ENCODE measurements around the gene HES7.
"Not testable (repeated sequence)": the region's sequence is repeated elsewhere in the genome, so short reads cannot be mapped to it uniquely, and the experiment has no call there.

HES7 gene

GRCh38 chr17:8123695-8124349, at the start of gene HES7:
HES7 (minus strand) TSS chr17:8124106; CDS start chr17:8124084, 22 bp downstream.
- peak; percentile 49 for DNase-seq

DNA sequence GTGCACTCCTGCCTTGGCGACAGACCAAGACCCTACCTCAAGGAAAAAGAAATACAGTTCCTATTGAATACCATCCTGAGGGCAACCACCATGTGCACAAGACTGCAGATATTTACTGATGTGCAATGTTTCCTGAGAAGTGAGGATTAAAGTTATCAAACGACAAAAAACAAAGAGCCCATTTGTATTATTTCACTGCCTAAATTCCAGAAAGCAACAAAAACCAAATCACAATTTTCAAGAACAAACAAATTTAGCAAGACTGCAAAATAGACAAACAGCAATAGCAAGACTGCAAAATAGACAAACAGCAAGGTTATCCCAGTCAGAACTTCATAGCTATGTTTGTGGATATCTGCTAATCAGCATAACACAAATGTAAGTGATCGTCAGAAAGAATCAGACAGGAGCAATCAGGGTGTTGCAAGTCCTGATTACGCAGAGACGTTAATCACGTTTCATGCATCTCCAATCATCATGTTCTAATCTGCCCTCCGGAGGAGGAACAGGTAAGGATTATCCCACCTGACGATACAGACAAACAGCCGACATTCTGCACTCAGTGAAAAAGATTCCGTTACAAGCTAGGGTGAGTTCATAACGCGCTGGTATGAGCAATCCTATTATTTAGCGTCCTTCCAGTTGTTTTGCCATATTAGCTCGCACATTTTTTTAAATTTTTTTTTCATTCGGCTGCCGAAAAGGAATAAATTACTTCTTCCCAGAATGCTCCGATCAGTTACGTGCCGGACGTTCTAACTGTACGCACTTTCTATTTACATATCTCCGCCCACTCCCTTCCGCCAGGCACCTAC, 49.4 kb upstream of the HES7 start:
- peak; percentile 88 for DNase-seq

GRCh38 chr17:8170186-8170585, 46.3 kb upstream of the HES7 start:
- DNase-seq = not testable (repeated sequence)

GRCh38 chr17:8167526-8167925, 43.6 kb upstream of the HES7 start:
- no peak for DNase-seq

DNA sequence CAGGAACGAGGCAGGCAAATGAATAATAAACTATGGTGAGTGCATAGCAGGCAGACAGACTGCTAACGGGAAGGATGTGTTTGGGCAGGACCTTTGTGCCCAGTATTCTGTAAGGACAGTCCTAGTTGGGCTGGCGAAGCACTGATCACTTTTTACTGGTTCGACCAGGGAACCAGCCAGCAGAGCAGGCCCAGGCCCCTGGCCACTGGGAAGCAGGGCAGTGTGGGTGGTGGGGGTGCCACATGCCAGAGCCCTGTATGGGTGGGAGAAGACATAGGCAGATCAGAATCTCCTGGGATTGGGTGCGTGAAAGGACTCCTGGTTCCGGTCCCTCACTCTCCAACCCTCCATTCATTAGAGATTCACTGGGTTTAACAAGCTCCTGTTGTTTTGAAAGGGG, 42.8 kb upstream of the HES7 start:
- DNase-seq = no peak

DNA sequence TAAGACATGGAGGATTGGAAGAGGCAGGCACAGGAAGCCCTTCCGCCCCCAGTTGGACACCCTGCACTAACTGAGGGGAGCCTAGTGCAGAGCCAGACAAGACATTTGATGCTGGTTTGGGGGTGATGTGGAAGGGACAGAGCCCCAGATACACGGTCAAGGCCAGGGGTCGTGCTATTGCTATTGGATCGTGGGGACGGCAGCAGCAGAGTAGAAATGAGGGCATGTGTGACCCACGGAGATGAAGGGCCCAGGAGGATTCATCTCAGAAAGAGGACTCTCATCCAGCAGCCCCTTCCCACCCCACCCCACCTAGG, 40.9 kb upstream of the HES7 start:
- peak; percentile 42 for DNase-seq

DNA sequence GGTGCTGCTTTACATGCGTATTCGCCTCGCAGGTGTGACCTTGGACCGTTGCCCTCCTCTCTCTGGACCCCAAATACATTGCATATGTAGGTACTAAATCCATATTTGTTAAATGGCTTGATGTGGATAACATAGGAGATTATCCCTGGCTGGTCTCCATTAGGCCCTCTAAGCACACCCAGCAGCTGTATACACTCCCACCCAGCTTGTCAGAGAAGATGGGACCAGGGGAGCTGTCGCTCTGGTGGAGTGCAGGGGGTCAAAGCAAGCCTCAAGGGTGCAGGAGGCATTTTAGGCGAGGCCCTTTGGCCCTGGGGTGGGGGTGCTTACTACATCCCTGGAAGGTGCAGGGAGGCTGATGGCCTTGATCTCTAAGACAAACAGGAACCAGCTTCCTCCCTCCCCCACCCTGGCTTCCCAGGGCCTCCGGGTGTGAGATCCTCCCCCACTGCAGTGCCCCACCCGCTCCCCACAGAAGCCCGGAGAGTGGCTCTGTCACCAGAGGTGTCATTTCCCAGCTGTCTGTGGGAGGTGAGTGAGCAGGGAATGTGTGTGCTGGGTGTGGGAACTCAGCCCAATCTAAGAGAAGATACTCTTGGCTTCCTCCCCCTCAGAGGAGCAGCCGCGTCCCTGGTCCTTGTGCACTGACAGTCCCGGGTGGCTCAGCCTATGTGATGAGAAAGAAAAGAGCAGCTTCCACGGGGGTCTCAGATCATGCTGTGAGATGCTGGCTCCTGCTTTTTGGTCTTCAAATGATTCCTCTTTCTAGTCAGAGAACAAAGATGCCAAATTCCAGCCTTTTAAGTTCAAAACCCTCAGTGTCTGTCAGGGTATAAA, 40.3 kb upstream of the HES7 start:
- DNase-seq = peak; percentile 63

- DNase-seq = peak; percentile 62
Observed at GRCh38 chr17:8162997-8163977, 39.4 kb upstream of the HES7 start.

GRCh38 chr17:8162233-8162996, 38.5 kb upstream of the HES7 start, which contains the start of gene VAMP2:
VAMP2 (minus strand) TSS chr17:8162948; CDS start chr17:8162879, 69 bp downstream.
- peak; percentile 87 for DNase-seq

DNA sequence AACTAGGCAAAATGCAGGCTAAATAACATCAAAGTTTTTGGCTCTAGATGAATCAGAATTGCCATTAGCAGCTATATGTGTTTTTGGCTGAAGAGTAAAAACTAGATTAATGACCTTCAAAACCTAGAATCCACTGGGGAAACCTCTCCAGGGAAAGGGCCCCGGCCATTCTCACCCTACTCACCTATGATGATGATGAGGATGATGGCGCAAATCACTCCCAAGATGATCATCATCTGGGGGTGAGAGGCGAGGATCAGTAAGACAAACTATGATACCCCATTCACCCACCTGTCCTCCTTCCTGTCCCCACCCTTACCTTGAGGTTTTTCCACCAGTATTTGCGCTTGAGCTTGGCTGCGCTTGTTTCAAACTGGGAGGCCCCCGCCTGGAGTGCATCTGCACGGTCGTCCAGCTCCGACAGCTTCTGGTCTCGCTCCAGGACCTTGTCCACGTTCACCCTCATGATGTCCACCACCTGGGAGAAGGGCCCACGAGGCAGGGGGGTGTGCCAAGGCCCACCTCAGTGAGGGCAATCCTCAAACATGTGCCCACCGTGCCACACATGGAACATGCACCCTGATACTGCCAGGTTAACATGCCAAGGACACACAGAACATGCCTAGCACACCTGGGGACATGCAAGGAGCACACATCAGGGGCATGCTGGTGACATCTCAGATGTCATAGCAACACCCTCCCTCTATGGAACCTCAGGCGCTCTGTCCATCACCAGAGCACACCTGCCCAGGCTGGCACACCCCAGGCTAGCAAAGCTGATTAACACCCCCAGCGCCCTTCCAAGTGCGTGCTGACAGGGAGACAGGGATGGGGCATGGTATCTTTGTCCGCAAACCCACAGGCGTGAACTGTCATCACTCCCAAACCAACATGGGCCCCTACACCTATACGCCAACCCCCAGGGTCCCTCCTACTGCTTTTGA, 37.7 kb upstream of the HES7 start:
- peak; percentile 36 for DNase-seq

DNA sequence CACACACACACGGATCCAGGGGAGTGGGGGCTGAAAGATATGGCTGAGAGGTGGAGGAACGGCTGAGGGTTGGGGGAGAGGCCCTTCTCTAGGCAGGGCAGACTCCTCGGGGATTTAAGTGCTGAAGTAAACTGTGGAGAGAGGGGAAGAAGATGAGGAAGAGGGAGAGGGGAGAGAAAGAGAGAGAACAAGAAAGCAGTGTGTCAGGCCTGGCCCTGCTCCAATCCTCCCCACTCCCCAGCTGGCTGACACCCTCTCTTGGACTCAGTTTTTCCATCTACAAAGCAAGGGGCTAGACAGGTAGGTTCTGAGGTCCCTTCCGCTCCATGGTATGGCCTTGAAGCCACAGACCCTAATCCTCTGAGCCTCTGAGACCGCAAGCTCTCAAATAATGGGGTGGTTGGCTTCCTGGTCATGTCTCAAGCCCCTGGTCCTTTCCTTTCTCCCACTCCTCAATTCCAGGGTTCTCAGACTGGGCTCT, 36.9 kb upstream of the HES7 start:
- DNase-seq = no peak

DNA sequence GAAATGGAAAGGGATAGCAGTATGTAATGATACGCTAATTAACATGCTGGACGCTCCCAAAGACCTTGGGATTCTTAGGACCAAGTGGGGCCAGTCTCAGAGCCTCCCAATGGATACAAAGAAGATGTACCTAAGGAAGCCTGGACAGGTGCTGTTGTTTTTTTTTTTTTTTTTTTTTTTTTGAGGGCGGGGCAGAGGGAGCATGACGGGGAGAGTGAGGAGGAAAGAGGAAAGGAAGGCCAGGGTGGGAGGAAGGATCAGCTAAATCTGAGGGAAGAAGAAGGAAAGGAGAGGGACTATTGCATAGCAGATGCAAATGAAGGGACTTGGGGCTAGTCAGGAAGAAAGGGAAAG, 36.3 kb upstream of the HES7 start:
- no peak for DNase-seq

DNA sequence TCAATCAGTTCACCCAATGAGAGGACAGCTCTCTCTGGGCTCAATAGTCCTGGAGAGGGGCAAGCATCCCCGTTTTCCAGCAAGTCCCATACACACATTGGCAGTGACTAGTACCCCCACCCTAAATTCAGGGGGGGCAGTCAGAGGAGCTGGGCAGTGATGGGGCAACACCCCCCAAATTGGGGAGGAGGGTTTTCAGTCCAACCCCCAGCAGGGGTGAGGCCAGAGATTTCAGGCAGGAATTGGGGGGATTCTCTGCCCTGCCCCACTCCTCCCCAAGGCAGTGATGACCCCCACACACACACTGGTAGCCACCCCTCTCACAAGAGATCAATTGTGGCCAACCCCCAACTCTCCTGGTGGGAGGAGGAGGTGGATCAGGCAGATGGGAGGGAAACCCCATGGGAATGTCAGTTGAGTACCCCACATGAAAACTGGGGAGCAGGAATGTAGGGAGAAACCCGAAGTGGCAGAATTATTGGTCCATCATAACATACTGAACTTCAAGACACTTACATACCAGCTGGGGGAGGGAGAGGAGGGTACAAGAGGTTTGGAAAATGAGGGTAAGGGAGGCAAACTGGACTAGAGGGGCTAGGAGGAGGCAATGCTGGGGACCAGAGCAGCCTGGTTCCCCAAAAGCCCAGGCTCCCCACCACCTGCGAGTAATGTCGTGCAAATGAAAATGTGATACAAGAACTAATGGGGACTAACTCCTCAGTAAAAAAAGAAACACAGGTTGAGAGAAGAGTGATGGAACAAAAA, 35.7 kb upstream of the HES7 start:
- DNase-seq = peak; percentile 29

DNA sequence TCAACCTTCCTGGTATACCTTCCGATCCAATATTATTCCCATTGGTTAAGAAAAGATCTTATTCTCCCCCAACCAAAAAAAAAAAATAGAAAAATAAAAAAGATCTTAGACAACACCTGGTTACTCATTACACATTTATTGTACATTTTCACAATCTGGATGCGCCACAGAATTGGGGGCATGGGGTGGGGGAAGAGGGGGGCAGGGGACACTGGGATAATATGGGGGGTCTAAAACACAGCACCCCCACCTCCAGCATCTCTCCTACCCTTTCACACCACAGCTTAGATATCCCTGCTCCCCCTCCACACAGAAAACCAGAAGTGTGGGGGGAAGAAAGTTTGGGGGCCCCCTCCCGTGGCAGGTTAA, 35.1 kb upstream of the HES7 start:
- peak; percentile 34 for DNase-seq

DNA sequence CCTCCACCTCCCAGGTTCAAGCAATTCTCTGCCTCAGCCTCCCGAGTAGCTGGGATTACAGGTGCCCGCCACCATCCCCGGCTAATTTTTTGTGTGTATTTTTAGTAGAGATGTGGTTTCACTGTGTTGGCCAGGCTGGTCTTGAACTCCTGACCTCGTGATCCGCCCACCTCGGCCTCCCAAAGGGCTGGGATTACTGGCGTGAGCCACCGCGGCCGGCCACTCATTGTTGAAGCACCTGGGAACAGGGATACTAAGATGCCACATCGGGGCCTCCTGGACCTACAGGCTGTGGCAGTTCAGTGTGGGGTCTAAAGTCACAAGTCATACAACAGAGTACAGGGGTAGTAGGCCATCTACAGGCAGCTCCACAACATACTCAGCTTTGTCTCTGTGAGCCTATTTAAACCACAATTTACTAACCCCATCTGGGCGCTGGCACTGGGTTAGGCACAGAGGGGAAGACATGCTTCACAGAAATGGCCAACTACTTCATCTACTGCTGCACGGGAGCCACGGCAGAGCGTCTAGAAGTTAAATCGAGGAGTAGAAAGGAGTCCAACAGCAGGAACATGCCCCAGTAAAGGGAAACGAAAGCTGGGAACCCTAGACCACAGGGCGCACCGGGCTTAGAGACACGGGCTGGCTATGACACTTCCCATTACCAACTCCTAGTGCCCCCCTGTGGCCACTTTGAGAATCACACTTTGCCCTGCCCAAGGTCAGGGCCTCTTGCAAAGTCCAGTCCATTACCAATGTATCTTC, 34.5 kb upstream of the HES7 start:
- DNase-seq = peak; percentile 86

DNA sequence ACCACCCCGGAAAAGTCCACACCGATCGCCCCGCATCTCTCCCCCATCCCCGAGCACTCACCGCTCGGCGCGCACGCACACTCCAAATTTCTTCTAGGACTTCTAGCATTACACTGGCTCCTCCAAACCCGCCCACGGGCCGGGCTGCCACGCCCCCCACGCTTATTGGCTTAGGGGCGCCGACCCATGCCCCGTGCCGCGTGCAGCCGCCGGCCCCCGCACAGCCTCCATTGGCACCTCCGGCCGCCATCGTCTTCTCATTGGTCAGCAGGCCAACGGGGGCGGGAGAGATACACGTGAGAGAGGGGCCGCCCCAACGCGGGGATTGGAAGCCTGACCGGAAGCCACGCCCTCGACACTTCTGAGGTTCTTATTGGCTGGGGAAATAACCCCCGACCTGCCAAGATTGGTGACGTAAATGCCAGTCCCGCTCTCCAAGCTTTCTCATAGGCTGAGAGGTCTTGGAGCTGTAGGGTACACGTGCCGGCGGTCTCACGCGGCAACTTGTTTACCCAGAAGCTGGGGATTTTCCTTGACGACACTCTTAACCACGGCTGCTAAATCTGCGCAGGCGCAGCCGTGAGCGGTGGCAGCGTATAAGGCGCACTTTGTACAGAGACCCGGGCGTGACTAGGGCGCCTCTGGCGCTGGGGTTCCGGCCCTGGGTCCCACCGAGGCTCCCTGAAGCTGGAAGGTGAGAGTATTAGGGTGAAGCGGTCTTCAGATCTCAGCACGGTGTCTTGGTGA, 32.5 kb upstream of the HES7 start:
- peak; percentile 100 for DNase-seq

DNA sequence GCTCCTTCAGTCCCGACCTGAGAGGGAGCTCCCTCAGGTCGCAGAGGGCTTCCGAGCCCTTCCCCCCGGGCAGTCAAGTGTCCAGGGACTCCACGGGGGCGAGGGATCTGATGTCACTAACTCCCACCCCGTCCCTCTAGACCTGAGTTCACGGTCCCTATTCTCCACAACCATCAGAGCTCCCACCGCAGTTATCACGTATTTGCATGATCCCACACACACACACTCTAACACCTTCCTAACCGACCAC, 32.0 kb upstream of the HES7 start:
- DNase-seq = no peak

Measured in left hindlimb (tissue), 1 donor.